Kidney epithelial cell (primary cell): Measurements from ENCODE around the gene SLC39A1. TPM values are rescaled to one million over a fixed set of nuclear protein-coding genes. Genes with fewer than 3 reads are reported as not detected.

Experiments used
- DNase-seq: peaks from one replicate; pipeline ENCODE4 v3.0.0-alpha.2; 2010; ENCODE audit warnings: low read depth
- H3K27me3 ChIP-seq: 2 replicates; pipeline ENCODE4 v1.6.0; 2011; ENCODE audit warnings: low read length; ENCODE audit not compliant: control insufficient read depth, insufficient read depth
- H3K36me3 ChIP-seq: 2 replicates; pipeline ENCODE4 v1.5.1; 2011; ENCODE audit warnings: low read length; ENCODE audit not compliant: control insufficient read depth, insufficient read depth
- H3K4me3 ChIP-seq: 2 replicates; pipeline ENCODE4 v1.5.1; 2011; ENCODE audit warnings: low read depth, mild to moderate bottlenecking, control low read depth, low read length
- CTCF ChIP-seq: IDR thresholded peaks from 2 replicates; pipeline ENCODE4 v1.5.1; 2011; ENCODE audit warnings: mild to moderate bottlenecking, moderate library complexity, low read length, control low read depth, inconsistent platforms; ENCODE audit not compliant: insufficient read depth, poor library complexity, severe bottlenecking
- total RNA-seq: library from RNA; depleted of rRNA; stranded (reverse); fragments of >200 nt; gene quantifications from 2 replicates; pipeline ENCODE4 v1.2.3, GENCODE V29; 2015

Gene SLC39A1
- total RNA-seq, 1 donor from 2014 or later, result 219 TPM

GRCh38 chr1:153962088-153963029 lies 978 bp downstream of the SLC39A1 start:
- Histone ChIP-seq H3K4me3 (peak overlapping the region; percentile 77), H3K36me3 (no peaks in the 10 kb centered on the region), H3K27me3 (no peaks in the 10 kb centered on the region)
- TF ChIP-seq CTCF, result no peak
- DNase-seq, result no peak

GRCh38 chr1:153961421-153961820 lies 1.9 kb downstream of the SLC39A1 start:
- peak overlapping the region; percentile 77 for H3K4me3 ChIP-seq
- no peak for TF ChIP-seq CTCF

GRCh38 chr1:153960206-153960605 lies 3.1 kb downstream of the SLC39A1 start:
- TF ChIP-seq CTCF, result no peak
- Histone ChIP-seq H3K4me3 (no peak overlapping the region), H3K27me3 (no peaks in the 10 kb centered on the region), H3K36me3 (no peaks in the 10 kb centered on the region)
- no peak for DNase-seq

More at GRCh38 chr1:153961421-153961820, 1.9 kb downstream of the SLC39A1 start:
- Histone ChIP-seq H3K36me3 (no peaks in the 10 kb centered on the region), H3K27me3 (no peaks in the 10 kb centered on the region)
- no peak for DNase-seq

- Histone ChIP-seq H3K27me3 (no peaks in the 10 kb centered on the region), H3K4me3 (no peak overlapping the region), H3K36me3 (no peaks in the 10 kb centered on the region)
- TF ChIP-seq CTCF, result no peak
- no peak for DNase-seq
These were observed 3.9 kb downstream of the SLC39A1 start for GRCh38 chr1:153959454-153959853.

- Histone ChIP-seq H3K36me3 (no peaks in the 10 kb centered on the region), H3K4me3 (no peak overlapping the region), H3K27me3 (no peaks in the 10 kb centered on the region)
- TF ChIP-seq CTCF, result no peak
- DNase-seq, result no peak
These were observed 4.4 kb downstream of the SLC39A1 start for GRCh38 chr1:153958961-153959260.
